AG04450 (cell line): Measurements from ENCODE around the gene C8G. TPM values are rescaled to one million over a fixed set of nuclear protein-coding genes. Genes with fewer than 3 reads are reported as not detected.

Experiments used
- CTCF ChIA-PET: fragments of 300-600, 350-600 bp; formaldehyde crosslinking; extraction: SDS; loops from one replicate; lab custom pipeline; 2022; ENCODE audit warnings: antibody characterized with exemption, inconsistent platforms; lab: Charles Lee
- POLR2A ChIA-PET: fragments of 350-600 bp; formaldehyde crosslinking; extraction: SDS; loops from one replicate; lab custom pipeline; 2021; ENCODE audit warnings: antibody characterized with exemption, inconsistent platforms; lab: Yijun Ruan, JAX
- DNase-seq: peaks from one replicate; pipeline ENCODE4 v3.0.0-alpha.2; 2011; ENCODE audit warnings: low read depth, low spot score
- H3K27ac ChIP-seq: one replicate; pipeline ENCODE4 v1.5.1; 2012; ENCODE audit warnings: low read depth, low read length, control low read depth
- H3K27me3 ChIP-seq: one replicate; pipeline ENCODE4 v1.6.0; 2012; ENCODE audit warnings: low read length; ENCODE audit not compliant: control insufficient read depth, insufficient read depth
- H3K4me3 ChIP-seq: 2 replicates; pipeline ENCODE4 v1.5.1; 2011; ENCODE audit warnings: mild to moderate bottlenecking, low read depth, low read length, control low read depth
- H3K9me3 ChIP-seq: 2 replicates; pipeline ENCODE4 v1.5.1; 2012; ENCODE audit warnings: low read length; ENCODE audit not compliant: control insufficient read depth, insufficient read depth
- polyA plus RNA-seq: library from polyadenylated mRNA; depleted of rRNA; stranded (reverse); fragments of >200 nt; gene quantifications from 2 replicates; pipeline ENCODE4 v1.2.3, GENCODE V29; 2011
- TF ChIP-seq, protein P1 (sequence below): IDR thresholded peaks from 2 replicates; pipeline ENCODE4 v1.5.1; 2011; ENCODE audit warnings: low read depth, low read length, control low read depth, inconsistent platforms

Gene C8G
- polyA plus RNA-seq, 1 experiment: 0.41 TPM

GRCh38 chr9:136939996-136940525 lies 5.0 kb upstream of the C8G start:
- ChIA-PET CTCF (no interaction called here), POLR2A (no interaction called here)
- TF ChIP-seq, protein P1, sequence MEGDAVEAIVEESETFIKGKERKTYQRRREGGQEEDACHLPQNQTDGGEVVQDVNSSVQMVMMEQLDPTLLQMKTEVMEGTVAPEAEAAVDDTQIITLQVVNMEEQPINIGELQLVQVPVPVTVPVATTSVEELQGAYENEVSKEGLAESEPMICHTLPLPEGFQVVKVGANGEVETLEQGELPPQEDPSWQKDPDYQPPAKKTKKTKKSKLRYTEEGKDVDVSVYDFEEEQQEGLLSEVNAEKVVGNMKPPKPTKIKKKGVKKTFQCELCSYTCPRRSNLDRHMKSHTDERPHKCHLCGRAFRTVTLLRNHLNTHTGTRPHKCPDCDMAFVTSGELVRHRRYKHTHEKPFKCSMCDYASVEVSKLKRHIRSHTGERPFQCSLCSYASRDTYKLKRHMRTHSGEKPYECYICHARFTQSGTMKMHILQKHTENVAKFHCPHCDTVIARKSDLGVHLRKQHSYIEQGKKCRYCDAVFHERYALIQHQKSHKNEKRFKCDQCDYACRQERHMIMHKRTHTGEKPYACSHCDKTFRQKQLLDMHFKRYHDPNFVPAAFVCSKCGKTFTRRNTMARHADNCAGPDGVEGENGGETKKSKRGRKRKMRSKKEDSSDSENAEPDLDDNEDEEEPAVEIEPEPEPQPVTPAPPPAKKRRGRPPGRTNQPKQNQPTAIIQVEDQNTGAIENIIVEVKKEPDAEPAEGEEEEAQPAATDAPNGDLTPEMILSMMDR: no peak
- Histone ChIP-seq H3K27me3 (no peaks in the 10 kb centered on the region), H3K4me3 (no peak overlapping the region), H3K9me3 (peaks cover 16% of the 10 kb centered on the region; the same call in 1 of the 2 replicates), H3K27ac (no peak overlapping the region)
- no peak for DNase-seq

DNA sequence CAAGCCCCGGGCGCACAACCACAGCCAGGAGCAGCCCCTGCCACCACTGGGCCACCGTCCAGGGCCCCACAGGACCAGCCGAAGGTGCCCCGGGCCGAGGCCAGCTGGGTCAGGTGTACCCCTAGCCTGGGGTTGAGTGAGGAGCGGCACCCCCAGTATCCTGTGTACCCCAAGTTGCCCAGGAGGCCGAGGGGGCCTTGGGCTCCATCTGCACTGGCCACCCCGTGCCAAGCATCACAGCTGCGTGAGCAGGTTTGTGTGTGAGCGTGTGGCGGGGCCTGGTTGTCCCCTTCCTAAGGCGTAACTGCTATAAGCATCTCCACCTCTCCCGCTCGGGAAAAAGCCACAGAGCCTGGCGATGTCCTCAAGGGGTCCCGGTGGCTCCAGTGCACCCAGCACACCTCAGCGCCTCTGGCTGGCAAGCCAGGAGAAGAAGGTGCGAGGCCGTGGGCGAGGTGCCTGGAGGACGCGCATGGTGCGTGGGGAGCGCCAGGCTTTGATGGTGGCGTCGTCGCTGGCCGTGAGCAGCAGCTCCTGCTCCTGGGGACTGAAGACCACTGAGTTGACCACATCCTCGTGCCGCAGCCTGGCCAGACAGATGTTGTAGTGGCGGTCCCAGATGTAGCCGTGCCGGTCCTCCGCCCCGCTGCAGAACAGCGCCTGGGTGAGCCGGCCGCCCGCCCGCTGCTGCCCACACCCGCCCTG lies 4.4 kb upstream of the C8G start:
- TF ChIP-seq, protein P1: no peak
- H3K27ac ChIP-seq: no peak overlapping the region
- no peak overlapping the region for H3K4me3 ChIP-seq
- no peak for DNase-seq
- H3K27me3 ChIP-seq: no peaks in the 10 kb centered on the region
- POLR2A ChIA-PET: no interaction called here
- peaks cover 16% of the 10 kb centered on the region; the same call in 1 of the 2 replicates for H3K9me3 ChIP-seq
- CTCF ChIA-PET: no interaction called here

GRCh38 chr9:136941231-136942111 lies 3.6 kb upstream of the C8G start:
- ChIA-PET CTCF (no interaction called here), POLR2A (no interaction called here)
- Histone ChIP-seq H3K9me3 (peaks cover 16% of the 10 kb centered on the region; the same call in 1 of the 2 replicates), H3K27me3 (no peaks in the 10 kb centered on the region), H3K27ac (no peak overlapping the region), H3K4me3 (no peak overlapping the region)
- TF ChIP-seq, protein P1: no peak
- DNase-seq: no peak

DNA sequence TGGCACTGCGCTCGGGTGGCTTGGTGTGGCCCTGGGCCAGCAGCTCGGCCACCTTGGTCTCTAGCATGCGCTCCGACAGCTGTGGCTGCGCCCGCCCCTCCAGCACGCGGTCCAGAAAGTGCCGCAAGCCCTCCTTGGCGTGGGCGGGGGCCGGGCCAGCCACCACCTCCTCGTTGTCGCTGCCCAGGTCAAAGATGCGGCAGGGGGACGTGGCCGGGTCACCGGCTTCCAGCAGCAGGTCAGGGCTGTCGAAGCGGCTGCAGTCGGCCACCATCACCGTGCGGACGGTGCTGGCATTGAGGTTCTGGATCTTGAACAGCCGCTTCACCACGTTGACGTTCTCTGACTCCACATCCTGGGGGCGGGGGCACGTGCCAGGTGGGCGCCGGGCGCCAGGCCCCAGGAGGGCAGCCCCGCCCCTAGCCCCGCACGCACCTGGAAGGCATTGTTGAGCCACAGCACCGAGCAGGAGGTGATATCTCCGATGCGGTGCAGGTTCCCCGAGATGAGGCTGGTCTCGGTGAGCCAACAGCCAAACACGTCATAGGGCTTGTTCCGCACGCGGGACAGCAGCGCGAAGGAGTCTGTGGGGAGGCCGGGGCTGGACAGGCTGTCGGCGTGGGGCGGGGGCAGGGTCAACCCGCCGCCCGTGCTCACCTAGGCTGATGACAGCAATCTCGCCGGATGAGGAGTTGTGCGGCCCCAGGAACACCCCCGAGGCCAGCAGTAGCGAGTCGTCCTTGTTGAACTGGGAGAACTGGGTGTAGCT lies 2.7 kb upstream of the C8G start:
- TF ChIP-seq, protein P1: no peak
- DNase-seq: no peak
- Histone ChIP-seq H3K27ac (no peak overlapping the region), H3K4me3 (peak overlapping the region; percentile 78; the same call in 1 of the 2 replicates), H3K9me3 (peaks cover 16% of the 10 kb centered on the region; the same call in 1 of the 2 replicates), H3K27me3 (no peaks in the 10 kb centered on the region)
- CTCF ChIA-PET: no interaction called here
- POLR2A ChIA-PET: no interaction called here
